Measurements from ENCODE around the gene CLDN8.

Gene CLDN8

GRCh38 chr21:30216041-30216723 is at the start of gene CLDN8:
Gene CLDN8, minus strand, starts transcription at chr21:30216097. Its CDS starts 172 bp downstream, at chr21:30215925.
- no peak for DNase-seq (ENCODE audit: low spot score)
- no peaks in the 10 kb centered on the region for H3K4me1 Mint-ChIP-seq (ENCODE audit: low read depth)
- H3K9me3 Mint-ChIP-seq: no peaks in the 10 kb centered on the region
- H3K27ac Mint-ChIP-seq: no peak within 1 kb of the TSS
- no peaks in the 10 kb centered on the region for H3K27me3 Mint-ChIP-seq (ENCODE audit: low read depth)
- no peak within 1 kb of the TSS for H3K4me3 Mint-ChIP-seq
- no peaks in the 10 kb centered on the region for H3K36me3 Mint-ChIP-seq (ENCODE audit: low read depth)

DNA sequence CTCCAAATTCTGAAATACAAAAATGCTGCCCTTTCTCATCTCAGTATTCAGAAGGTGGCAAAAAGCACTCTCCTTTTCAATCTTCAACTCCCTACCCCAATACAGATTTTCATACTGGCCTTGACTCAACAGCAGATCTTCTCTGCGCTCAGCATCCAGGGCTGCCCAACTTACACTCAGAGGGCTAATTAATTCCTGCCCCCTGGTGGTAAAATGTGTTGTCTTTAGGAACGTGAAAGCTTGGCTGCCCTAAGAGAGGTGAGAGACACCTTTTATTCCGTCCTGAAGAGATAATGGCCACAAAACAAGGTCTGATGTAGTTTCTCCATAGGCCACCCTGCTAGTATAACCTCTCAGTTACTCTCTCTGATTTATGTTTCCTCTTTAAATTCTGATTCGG is 41.9 kb upstream of the CLDN8 start:
- Mint-ChIP-seq H3K27me3 (ENCODE audit: low read depth) (no peaks in the 10 kb centered on the region), H3K36me3 (ENCODE audit: low read depth) (no peaks in the 10 kb centered on the region), H3K4me1 (ENCODE audit: low read depth) (no peaks in the 10 kb centered on the region), H3K4me3 (no peak overlapping the region), H3K27ac (no peak overlapping the region), H3K9me3 (no peaks in the 10 kb centered on the region)
- no peak for DNase-seq (ENCODE audit: low spot score)

- no peak overlapping the region for H3K27ac Mint-ChIP-seq
- H3K9me3 Mint-ChIP-seq: no peaks in the 10 kb centered on the region
- no peaks in the 10 kb centered on the region for H3K36me3 Mint-ChIP-seq (ENCODE audit: low read depth)
- DNase-seq (ENCODE audit: low spot score): no peak
- H3K4me1 Mint-ChIP-seq (ENCODE audit: low read depth): no peaks in the 10 kb centered on the region
- no peak overlapping the region for H3K4me3 Mint-ChIP-seq
- no peaks in the 10 kb centered on the region for H3K27me3 Mint-ChIP-seq (ENCODE audit: low read depth)
These were observed 40.2 kb upstream of the CLDN8 start for GRCh38 chr21:30256100-30256499.

DNA sequence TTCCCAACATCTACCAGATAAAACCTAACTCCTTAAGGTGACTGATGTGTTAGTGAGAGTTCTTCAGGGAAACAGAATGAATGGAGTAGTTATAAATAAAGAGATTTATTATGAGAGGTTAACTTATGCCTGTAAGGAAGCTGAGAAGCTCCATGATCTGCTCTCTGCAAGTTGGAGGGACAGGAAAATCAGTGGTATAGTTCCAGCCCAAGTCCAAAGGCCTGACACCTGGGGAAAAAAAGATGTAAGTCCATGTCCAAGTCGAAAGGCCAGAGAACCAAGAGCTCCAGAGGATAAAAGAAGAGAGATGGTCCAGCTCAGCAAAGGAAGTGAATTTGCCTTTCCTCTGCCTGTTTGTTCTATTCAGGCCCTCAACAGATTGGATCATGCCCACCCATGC is 39.8 kb upstream of the CLDN8 start:
- H3K27me3 Mint-ChIP-seq (ENCODE audit: low read depth): no peaks in the 10 kb centered on the region
- H3K4me1 Mint-ChIP-seq (ENCODE audit: low read depth): no peaks in the 10 kb centered on the region
- H3K4me3 Mint-ChIP-seq: no peak overlapping the region
- H3K9me3 Mint-ChIP-seq: no peaks in the 10 kb centered on the region
- H3K36me3 Mint-ChIP-seq (ENCODE audit: low read depth): no peaks in the 10 kb centered on the region
- no peak for DNase-seq (ENCODE audit: low spot score)
- no peak overlapping the region for H3K27ac Mint-ChIP-seq

- Mint-ChIP-seq H3K9me3 (no peaks in the 10 kb centered on the region), H3K4me1 (ENCODE audit: low read depth) (no peaks in the 10 kb centered on the region), H3K4me3 (no peak overlapping the region), H3K27me3 (ENCODE audit: low read depth) (no peaks in the 10 kb centered on the region), H3K27ac (no peak overlapping the region), H3K36me3 (ENCODE audit: low read depth) (no peaks in the 10 kb centered on the region)
- no peak for DNase-seq (ENCODE audit: low spot score)
These were observed 35.9 kb upstream of the CLDN8 start for GRCh38 chr21:30251781-30252180.

GRCh38 chr21:30249936-30250335 is 34.0 kb upstream of the CLDN8 start:
- no peaks in the 10 kb centered on the region for H3K36me3 Mint-ChIP-seq (ENCODE audit: low read depth)
- no peaks in the 10 kb centered on the region for H3K4me1 Mint-ChIP-seq (ENCODE audit: low read depth)
- DNase-seq (ENCODE audit: low spot score): no peak
- no peaks in the 10 kb centered on the region for H3K9me3 Mint-ChIP-seq
- H3K27ac Mint-ChIP-seq: no peak overlapping the region
- no peaks in the 10 kb centered on the region for H3K27me3 Mint-ChIP-seq (ENCODE audit: low read depth)
- H3K4me3 Mint-ChIP-seq: no peak overlapping the region

- Mint-ChIP-seq H3K36me3 (ENCODE audit: low read depth) (no peaks in the 10 kb centered on the region), H3K4me3 (no peak overlapping the region), H3K4me1 (ENCODE audit: low read depth) (no peaks in the 10 kb centered on the region), H3K27ac (no peak overlapping the region), H3K27me3 (ENCODE audit: low read depth) (no peaks in the 10 kb centered on the region), H3K9me3 (no peaks in the 10 kb centered on the region)
- DNase-seq (ENCODE audit: low spot score): no peak
These were observed 32.9 kb upstream of the CLDN8 start for GRCh38 chr21:30248844-30249243.

GRCh38 chr21:30245061-30245460 is 29.2 kb upstream of the CLDN8 start:
- H3K27ac Mint-ChIP-seq: no peak overlapping the region
- no peaks in the 10 kb centered on the region for H3K27me3 Mint-ChIP-seq (ENCODE audit: low read depth)
- H3K9me3 Mint-ChIP-seq: no peaks in the 10 kb centered on the region
- H3K36me3 Mint-ChIP-seq (ENCODE audit: low read depth): no peaks in the 10 kb centered on the region
- no peaks in the 10 kb centered on the region for H3K4me1 Mint-ChIP-seq (ENCODE audit: low read depth)
- H3K4me3 Mint-ChIP-seq: no peak overlapping the region
- DNase-seq (ENCODE audit: low spot score): no peak

DNA sequence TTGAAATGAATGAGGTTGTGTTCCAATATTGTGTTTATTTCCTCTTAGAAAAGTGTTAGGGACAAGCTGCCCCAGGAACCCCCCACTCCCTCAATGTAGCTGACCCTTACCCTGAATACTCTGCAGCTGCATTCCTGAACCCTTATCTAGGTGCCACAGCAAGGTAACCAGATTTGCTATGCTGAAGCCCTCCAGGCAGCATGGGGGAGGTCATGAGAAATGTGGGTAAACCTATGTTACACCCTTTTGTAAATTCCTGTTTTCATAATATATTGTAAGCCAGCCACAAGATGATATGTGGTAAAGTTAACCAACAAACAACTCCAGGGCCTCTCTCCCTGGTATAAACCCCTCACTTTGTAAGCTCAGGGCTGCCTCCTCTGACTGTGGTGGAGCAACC is 27.8 kb upstream of the CLDN8 start:
- H3K27me3 Mint-ChIP-seq (ENCODE audit: low read depth): no peaks in the 10 kb centered on the region
- H3K27ac Mint-ChIP-seq: no peak overlapping the region

DNA sequence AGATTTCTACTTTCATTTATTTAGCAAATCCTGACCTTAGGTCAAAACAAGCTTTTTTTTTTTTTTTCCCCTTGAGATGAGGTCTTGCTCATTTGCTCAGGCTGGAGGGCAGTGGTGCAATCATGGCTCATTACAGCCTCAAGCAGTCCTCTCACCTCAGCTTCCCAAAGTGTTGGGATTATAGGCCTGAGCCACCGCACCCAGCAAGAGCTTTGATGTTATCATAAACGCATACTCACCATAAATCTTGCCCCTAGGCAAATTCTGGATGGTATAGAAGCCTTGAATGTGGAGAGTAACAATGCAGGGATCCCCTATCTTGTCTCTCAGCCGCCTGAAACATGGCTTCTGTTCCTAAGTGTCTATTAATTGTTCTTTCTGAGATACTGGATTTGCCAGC is 24.8 kb upstream of the CLDN8 start:
- Mint-ChIP-seq H3K4me1 (ENCODE audit: low read depth) (no peaks in the 10 kb centered on the region), H3K9me3 (no peaks in the 10 kb centered on the region)

More for the DNA sequence above, 27.8 kb upstream of the CLDN8 start:
- Mint-ChIP-seq H3K36me3 (ENCODE audit: low read depth) (no peaks in the 10 kb centered on the region), H3K4me1 (ENCODE audit: low read depth) (no peaks in the 10 kb centered on the region), H3K4me3 (no peak overlapping the region), H3K9me3 (no peaks in the 10 kb centered on the region)
- no peak for DNase-seq (ENCODE audit: low spot score)

DNA sequence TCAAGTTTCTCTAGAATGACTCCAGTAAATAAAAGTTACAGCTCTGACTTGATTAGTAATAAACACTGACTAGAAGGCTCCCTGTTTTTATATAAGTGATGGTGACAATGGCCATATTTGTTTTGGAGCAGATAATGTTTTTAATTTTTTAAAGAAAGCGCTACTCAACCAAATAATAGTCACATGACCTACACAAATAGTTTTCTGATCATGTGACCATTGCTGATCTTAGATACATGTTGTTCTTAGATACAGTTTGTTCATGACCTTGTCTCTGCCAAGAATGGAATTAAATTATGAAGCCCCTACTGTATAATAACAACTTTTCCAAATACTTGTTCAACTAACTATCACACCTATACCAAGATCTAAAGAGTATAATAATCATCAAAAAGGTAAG is 22.3 kb upstream of the CLDN8 start:
- Mint-ChIP-seq H3K27me3 (ENCODE audit: low read depth) (no peaks in the 10 kb centered on the region), H3K4me1 (ENCODE audit: low read depth) (no peaks in the 10 kb centered on the region), H3K27ac (no peak overlapping the region), H3K9me3 (no peaks in the 10 kb centered on the region), H3K36me3 (ENCODE audit: low read depth) (no peaks in the 10 kb centered on the region), H3K4me3 (no peak overlapping the region)
- DNase-seq (ENCODE audit: low spot score): no peak

More for the DNA sequence above, 24.8 kb upstream of the CLDN8 start:
- Mint-ChIP-seq H3K36me3 (ENCODE audit: low read depth) (no peaks in the 10 kb centered on the region), H3K4me3 (no peak overlapping the region), H3K27ac (no peak overlapping the region), H3K27me3 (ENCODE audit: low read depth) (no peaks in the 10 kb centered on the region)
- DNase-seq (ENCODE audit: low spot score): no peak

DNA sequence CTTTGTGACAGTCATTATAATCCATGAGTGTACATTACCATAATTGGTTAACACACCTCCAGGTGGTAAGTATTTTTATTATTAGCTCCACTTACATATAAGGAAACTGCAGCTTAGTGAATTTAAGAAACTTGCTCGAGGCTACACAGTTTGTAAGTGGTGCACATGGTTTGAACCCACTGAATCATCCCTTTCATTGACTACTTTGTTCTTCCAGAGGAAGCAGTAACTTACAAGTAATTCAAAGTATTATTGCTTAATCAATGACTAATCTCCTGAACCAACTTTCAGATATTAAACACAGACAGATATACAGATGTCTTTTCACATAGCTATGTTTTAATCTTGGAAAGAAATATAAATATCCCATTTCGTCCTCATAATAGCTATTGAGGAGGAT is 18.7 kb upstream of the CLDN8 start:
- no peaks in the 10 kb centered on the region for H3K36me3 Mint-ChIP-seq (ENCODE audit: low read depth)
- no peaks in the 10 kb centered on the region for H3K27me3 Mint-ChIP-seq (ENCODE audit: low read depth)
- no peak overlapping the region for H3K27ac Mint-ChIP-seq
- DNase-seq (ENCODE audit: low spot score): no peak
- no peaks in the 10 kb centered on the region for H3K4me1 Mint-ChIP-seq (ENCODE audit: low read depth)
- no peaks in the 10 kb centered on the region for H3K9me3 Mint-ChIP-seq
- H3K4me3 Mint-ChIP-seq: no peak overlapping the region

DNA sequence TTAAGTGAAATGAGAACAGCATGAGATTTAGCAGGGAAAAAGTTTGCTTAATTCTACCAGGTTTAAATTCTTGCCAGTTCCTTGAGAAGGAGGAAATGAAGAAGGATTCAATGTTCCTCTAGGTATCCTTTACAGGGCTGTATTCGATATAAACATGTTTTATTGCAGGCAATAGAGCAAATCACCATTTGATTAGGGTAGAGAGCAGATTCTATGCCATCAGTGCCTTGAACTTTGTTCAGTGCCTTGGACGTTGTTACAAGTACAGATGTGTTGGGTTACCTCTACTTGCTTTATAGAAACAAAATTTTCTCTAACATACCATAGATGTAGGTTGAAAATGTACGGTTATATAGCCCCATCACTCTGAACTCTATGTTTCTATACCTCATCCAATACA is 18.2 kb upstream of the CLDN8 start:
- H3K9me3 Mint-ChIP-seq: no peaks in the 10 kb centered on the region
- H3K4me3 Mint-ChIP-seq: no peak overlapping the region
- H3K27ac Mint-ChIP-seq: no peak overlapping the region
- DNase-seq (ENCODE audit: low spot score): no peak
- H3K36me3 Mint-ChIP-seq (ENCODE audit: low read depth): no peaks in the 10 kb centered on the region
- H3K4me1 Mint-ChIP-seq (ENCODE audit: low read depth): no peaks in the 10 kb centered on the region
- no peaks in the 10 kb centered on the region for H3K27me3 Mint-ChIP-seq (ENCODE audit: low read depth)

DNA sequence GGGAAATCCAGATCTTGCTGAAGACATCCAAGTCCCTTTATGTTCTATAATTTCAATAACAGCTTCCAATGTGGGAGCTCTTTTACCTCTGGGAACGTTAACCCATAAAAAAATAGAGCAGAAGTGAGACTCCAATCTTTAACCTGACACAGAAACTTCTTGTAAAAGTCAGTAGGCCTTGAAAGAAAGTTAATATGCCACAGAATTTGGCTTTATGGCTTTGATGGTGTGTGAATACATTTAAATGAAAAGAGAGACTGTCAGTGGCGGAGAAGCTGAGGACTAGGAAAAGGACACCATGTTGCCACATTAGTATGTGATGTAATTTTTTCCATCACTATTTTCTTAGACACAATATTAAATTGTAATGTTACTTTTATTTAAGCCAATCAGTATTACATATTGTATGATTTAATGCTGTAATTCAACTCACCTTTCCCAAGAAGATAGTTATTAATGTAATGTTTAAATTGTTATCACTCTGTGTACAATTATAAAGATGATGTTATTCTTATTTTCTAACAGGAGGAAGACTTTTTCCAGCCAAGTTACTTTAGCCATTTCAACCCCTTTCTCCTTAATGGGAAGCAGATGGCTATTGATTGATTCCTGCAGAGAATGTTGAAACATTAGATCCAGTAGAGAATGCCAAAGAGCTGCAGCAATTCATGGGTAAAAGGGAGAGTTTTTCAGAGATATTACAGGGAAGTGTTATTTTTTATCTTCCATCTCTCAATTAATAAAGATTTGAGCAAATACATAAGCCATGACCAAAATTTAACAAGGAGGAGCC is 17.5 kb upstream of the CLDN8 start:
- Mint-ChIP-seq H3K4me3 (no peak overlapping the region), H3K4me1 (ENCODE audit: low read depth) (no peaks in the 10 kb centered on the region), H3K36me3 (ENCODE audit: low read depth) (no peaks in the 10 kb centered on the region), H3K9me3 (no peaks in the 10 kb centered on the region), H3K27me3 (ENCODE audit: low read depth) (no peaks in the 10 kb centered on the region), H3K27ac (no peak overlapping the region)
- DNase-seq (ENCODE audit: low spot score): no peak

All from T-helper 2 cell treated with Interferon-gamma antibody and Interleukin-4, amounts not matched to agents 5 μg/mL and 100 μg/mL, for 36 hours (primary cell).